Activated naive CD8-positive, alpha-beta T cell (primary cell): ENCODE results near the gene TMEM82.

ENCODE experiments used
- H3K27ac Mint-ChIP-seq: one replicate; pipeline ENCODE4 v1.8.0; 2021; ENCODE audit warnings: mixed read lengths
- H3K27me3 Mint-ChIP-seq: one replicate; pipeline ENCODE4 v1.8.0; 2021; ENCODE audit warnings: mixed read lengths
- H3K36me3 Mint-ChIP-seq: one replicate; pipeline ENCODE4 v1.8.0; 2021; ENCODE audit warnings: mixed read lengths
- H3K4me1 Mint-ChIP-seq: one replicate; pipeline ENCODE4 v1.8.0; 2021; ENCODE audit warnings: low read depth, mixed read lengths
- H3K4me3 Mint-ChIP-seq: one replicate; pipeline ENCODE4 v1.8.0; 2021; ENCODE audit warnings: mild to moderate bottlenecking, mixed read lengths
- H3K9me3 Mint-ChIP-seq: one replicate; pipeline ENCODE4 v1.8.0; 2021; ENCODE audit warnings: low read depth, mixed read lengths

The TMEM82 gene

DNA sequence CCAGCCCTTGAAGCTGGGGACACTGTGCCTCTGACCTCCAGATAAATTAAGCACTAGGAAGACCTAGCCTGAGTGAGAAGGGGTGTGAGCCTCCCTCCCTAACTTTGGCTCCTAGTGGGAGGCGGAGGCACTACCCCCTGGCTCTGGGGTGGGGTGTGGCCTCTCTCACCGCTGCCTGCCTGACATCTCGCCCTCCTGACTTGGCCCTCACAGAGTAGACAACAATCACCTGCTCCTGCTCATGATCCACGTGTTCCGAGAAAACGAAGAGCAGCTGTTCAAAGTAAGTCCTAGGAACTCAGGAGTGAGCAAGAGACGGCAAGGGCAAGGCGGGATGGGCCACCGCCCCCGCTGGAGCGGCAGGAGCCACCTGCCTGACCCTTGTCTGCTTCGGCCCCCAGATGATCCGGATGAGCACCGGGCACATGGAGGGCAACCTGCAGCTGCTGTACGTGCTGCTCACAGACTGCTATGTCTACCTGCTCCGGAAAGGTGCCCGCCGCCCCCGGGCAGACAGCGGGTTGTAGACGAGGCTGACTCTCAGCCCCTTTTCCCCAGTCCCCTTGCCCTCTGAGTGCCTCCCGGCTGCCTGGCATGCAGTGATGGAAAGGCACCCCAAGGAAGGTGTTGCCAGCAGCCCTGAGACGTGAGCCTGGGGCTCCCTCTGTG is 14.3 kb upstream of the TMEM82 start:
- no peak overlapping the region for H3K27ac Mint-ChIP-seq

DNA sequence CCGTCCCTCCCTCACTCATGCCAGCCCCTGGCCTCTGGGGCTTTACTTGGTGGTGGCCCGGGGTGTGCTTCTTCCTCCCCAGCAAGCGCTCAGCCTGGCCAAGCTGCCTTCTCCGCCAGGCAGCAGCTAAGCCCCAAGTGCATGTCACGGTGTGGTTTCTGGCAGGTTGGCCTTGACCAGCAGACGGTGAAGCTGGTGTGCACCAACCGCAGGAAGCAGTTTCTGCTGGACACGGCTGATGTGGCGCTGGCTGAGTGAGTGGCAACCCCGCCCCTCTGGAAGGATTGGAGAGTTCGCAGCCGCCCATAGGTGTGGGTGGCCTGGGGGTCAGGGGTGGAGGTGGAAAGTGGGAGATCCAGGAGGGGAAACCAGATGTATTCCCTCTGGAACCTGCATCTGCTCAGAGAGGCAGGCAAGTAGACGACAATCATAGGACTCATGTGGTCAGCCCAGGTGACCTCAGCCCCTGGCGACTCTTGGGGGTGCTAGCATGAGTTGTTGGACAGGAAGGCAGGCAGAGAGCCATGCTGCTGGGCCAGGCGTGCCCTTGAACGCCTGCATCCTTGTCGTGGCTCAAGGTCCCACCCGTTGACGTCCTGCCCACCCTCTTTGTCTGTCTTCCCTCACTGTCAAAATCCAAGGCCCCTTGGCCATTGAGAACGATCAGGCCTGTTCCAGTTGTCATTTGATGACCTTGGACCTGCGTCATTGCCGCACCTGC is 13.2 kb upstream of the TMEM82 start:
- Mint-ChIP-seq H3K27ac (no peak overlapping the region), H3K36me3 (no peaks in the 10 kb centered on the region)

More for the DNA sequence above, 14.3 kb upstream of the TMEM82 start:
- Mint-ChIP-seq H3K4me1 (no peaks in the 10 kb centered on the region), H3K27me3 (no peaks in the 10 kb centered on the region), H3K9me3 (no peaks in the 10 kb centered on the region), H3K36me3 (no peaks in the 10 kb centered on the region), H3K4me3 (no peak overlapping the region)

DNA sequence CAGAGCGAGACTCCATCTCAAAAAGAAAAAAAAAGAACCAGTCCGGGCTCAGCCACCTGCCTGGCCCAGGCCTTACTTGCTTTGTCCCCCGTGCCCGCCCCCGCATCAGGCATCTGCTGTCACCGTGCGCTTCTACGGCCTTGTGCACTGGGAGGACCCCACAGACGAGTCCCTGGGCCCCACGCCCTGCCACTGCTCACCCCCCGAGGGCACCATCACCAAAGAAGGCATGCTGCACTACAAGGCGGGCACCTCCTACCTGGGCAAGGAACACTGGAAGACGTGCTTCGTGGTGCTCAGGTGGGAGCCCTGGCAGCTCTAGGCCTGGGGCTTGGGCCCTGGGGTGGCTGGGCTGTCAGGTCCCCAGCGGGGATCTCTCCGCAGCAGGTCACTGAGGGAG is 11.9 kb upstream of the TMEM82 start:
- H3K4me3 Mint-ChIP-seq = no peak overlapping the region
- no peaks in the 10 kb centered on the region for H3K4me1 Mint-ChIP-seq
- no peaks in the 10 kb centered on the region for H3K27me3 Mint-ChIP-seq
- no peak overlapping the region for H3K27ac Mint-ChIP-seq
- no peaks in the 10 kb centered on the region for H3K9me3 Mint-ChIP-seq
- no peaks in the 10 kb centered on the region for H3K36me3 Mint-ChIP-seq

More for the DNA sequence above, 13.2 kb upstream of the TMEM82 start:
- Mint-ChIP-seq H3K4me3 (no peak overlapping the region), H3K4me1 (no peaks in the 10 kb centered on the region), H3K9me3 (no peaks in the 10 kb centered on the region), H3K27me3 (no peaks in the 10 kb centered on the region)

DNA sequence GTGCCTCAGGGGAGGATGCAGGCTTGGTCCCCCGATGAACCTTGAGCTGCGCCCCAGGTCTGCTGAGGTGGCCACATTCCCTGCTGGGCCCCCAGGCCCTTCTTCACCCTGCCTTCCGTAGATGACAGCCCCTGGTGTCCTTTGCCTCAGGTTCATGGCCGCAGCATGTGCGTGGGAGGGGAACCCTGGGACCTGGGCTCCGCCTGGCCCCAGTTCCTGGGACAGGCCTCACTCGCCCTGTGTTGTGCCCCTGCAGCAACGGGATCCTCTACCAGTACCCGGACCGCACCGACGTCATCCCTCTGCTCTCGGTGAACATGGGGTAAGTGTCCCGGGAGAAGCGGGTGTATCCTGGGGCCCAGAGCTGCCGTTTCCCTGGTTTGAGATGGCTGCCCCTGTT is 11.4 kb upstream of the TMEM82 start:
- Mint-ChIP-seq H3K9me3 (no peaks in the 10 kb centered on the region), H3K4me3 (no peak overlapping the region), H3K36me3 (no peaks in the 10 kb centered on the region), H3K27ac (no peak overlapping the region), H3K27me3 (no peaks in the 10 kb centered on the region), H3K4me1 (no peaks in the 10 kb centered on the region)

DNA sequence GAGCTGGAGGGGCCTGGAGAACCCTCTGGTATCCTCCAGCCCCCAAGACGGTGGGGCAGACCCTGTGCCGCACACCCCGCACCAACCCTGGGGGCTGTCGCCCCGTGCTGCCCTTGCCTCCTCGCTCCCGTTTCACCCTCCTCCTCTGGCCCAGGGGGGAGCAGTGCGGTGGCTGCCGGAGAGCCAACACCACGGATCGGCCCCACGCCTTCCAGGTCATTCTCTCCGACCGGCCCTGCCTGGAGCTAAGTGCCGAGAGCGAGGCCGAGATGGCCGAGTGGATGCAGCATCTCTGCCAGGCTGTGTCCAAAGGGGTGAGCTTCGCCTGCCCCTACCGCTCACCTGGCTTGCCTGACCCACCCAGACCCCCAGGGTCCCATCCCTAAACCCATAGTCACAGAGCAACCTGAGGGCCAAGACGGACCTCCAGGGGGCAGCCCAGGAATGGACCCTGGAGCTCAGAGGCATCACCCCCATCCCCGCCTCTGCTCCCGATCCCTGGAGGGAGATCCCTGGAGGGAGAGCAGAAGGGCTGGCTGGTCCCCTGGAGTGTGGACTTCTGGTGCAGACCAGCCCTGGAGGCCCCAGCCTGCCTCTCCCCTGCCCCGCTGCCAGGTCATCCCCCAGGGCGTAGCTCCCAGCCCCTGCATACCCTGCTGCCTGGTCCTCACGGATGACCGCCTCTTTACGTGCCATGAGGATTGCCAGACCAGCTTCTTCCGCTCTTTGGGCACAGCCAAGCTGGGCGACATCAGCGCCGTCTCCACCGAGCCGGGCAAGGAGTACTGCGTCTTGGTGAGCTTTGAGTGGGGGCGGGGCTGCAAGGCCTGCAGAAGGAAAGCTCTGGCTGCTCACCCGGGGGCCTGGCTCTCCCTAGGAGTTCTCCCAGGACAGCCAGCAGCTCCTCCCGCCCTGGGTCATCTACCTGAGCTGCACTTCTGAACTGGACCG is 10.3 kb upstream of the TMEM82 start:
- H3K4me1 Mint-ChIP-seq = no peaks in the 10 kb centered on the region
- no peak overlapping the region for H3K27ac Mint-ChIP-seq
- no peak overlapping the region for H3K4me3 Mint-ChIP-seq
- H3K9me3 Mint-ChIP-seq = no peaks in the 10 kb centered on the region
- no peaks in the 10 kb centered on the region for H3K27me3 Mint-ChIP-seq
- no peaks in the 10 kb centered on the region for H3K36me3 Mint-ChIP-seq

DNA sequence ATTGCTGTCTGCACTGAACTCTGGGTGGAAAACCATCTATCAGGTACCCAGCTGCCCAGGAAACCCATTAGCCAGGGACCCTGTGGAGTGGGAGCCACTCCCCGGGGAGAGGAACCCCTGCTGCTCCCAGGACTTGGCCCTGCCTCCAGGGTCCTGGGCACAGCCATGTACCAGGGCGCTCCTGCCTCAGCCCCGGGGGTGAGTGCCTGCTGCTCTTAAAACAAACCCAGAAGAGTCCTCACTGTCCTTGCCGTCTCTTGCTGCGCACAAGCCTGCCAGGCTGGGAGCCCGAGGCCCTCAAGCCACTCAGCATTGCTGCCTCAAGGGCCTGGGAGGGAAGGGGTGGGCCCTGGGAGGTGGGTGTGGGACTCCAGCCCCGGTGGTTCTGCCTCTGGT is 9.6 kb upstream of the TMEM82 start:
- Mint-ChIP-seq H3K9me3 (no peaks in the 10 kb centered on the region), H3K27me3 (no peaks in the 10 kb centered on the region), H3K4me3 (no peak overlapping the region), H3K4me1 (no peaks in the 10 kb centered on the region), H3K27ac (no peak overlapping the region), H3K36me3 (no peaks in the 10 kb centered on the region)

DNA sequence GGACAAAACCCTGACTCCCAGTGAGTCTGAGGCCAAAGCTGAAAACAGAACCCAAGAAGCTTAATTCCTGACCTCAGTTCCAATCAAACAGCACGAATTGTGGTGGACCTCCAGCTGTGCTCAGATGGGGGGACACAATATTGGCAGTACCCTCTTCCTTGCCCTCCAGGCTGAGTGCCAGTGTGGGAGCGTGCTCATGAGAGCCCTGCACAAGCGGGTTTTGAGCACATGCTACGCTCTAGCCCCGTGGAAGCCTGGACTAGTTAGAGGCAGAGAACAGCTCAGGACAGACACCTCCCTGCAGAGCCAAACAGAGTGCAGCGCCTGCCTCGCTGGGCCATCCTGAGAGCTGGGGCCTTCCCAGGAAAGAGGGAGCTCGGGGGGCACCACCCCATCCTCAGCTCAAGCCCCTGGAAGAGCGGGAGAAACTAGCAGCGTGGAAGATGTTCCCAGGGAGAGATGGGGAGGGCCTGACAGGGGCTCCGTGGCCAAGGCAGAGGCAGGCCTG is 9.0 kb upstream of the TMEM82 start:
- no peak overlapping the region for H3K4me3 Mint-ChIP-seq
- no peaks in the 10 kb centered on the region for H3K4me1 Mint-ChIP-seq
- no peaks in the 10 kb centered on the region for H3K27me3 Mint-ChIP-seq
- H3K36me3 Mint-ChIP-seq = no peaks in the 10 kb centered on the region
- H3K27ac Mint-ChIP-seq = no peak overlapping the region
- H3K9me3 Mint-ChIP-seq = no peaks in the 10 kb centered on the region

DNA sequence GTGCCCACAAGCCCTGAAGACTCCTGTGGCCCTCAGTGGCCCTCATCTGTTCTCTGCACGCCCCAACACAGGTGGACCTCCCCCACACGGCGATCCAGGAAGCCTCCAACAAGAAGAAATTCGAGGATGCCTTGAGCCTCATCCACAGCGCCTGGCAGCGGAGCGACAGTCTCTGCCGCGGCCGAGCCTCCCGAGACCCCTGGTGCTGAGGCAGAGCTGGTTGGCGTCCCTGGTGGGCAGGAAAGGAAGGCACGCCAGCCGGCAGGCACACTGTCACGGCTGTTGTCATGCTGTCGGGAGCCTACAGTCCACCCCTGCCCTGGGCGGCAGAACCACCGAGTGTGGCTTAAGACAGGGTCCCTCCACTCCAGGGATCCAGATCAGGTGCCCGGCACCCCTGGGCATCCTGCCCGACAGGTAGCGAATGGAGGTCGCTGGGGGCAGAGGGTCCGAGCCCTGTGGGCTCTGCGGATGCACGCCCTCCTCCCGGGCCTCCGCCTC is 8.5 kb upstream of the TMEM82 start:
- Mint-ChIP-seq H3K36me3 (no peaks in the 10 kb centered on the region), H3K9me3 (no peaks in the 10 kb centered on the region), H3K27ac (no peak overlapping the region), H3K4me1 (no peaks in the 10 kb centered on the region), H3K27me3 (no peaks in the 10 kb centered on the region), H3K4me3 (no peak overlapping the region)

DNA sequence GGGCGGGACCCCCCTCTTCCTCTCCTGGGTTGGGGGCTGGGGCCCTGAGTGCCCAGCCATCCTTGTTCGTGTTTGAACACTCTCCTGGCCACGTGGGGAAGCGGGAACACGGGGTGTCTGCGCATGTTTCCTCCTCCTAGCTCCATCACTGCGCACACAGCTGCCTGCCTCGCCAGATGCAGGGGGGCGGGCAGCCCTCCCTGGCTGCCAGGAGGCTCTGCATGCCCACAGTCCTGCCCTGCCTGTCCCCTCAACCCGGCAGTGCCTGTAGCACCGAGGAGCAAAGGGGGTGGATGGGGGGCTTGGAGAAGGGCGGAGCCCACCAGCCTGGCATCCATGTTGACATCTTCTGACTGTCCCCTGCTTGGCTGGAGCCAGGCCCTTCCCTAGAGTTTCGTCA is 8.0 kb upstream of the TMEM82 start:
- Mint-ChIP-seq H3K4me1 (no peaks in the 10 kb centered on the region), H3K4me3 (no peak overlapping the region), H3K27me3 (no peaks in the 10 kb centered on the region), H3K36me3 (no peaks in the 10 kb centered on the region), H3K9me3 (no peaks in the 10 kb centered on the region), H3K27ac (no peak overlapping the region)

DNA sequence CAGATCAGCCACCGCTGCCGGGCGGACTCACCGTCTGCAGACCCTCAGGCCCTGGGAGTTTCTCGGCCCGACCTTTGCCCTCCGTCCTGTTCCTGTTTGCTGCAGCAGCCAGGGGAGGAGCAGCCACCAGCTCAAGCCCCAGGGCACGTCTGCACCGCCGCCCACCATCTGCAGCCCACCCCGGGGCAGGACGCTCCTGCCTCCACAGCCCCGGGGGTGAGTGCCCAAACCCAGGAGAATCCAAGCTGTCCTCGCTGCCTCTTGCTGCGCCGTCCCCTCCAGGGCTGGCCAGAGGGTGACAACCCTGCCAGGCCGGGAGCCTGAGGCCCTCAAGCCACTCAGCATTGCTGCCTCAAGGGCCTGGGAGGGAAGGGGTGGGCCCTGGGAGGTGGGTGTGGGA is 7.4 kb upstream of the TMEM82 start:
- no peaks in the 10 kb centered on the region for H3K9me3 Mint-ChIP-seq
- H3K27ac Mint-ChIP-seq = no peak overlapping the region
- no peaks in the 10 kb centered on the region for H3K36me3 Mint-ChIP-seq

DNA sequence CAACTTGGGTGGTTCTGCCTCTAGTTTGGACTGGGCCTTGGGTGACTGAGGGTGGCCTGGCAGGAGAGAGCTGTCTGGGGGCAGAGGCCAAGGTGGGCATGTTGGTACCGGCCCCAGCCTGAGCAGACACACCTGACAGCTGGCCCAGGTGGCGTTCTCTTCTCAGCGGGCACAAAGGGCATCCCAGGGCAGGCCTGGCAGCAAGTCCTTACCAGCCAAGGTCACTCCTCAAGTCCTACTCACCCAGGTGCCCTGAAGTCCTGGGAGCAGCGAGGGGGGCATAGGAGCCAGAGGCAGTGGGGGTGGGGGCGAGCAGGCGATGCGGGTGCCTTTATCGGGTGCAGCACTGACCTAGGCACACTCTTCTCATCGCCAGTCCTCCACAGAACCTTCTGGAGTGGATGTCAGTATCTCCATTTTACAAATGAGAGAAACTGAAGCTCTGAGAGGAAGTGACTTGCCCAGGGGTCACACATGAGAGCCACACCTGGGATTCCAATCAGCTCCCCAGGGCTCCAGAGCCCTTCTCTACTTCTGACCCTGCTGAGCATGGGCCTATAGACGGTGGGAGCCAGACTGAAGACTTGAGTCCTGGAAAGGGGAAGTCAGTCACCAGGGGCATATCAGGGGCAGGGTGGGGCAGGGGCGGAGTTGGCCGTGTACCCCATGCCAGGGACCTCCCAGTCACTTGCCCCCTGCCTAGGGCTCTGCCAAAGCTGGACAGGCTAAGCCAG is 6.8 kb upstream of the TMEM82 start:
- Mint-ChIP-seq H3K27me3 (no peaks in the 10 kb centered on the region), H3K9me3 (no peaks in the 10 kb centered on the region), H3K4me3 (no peak overlapping the region), H3K4me1 (no peaks in the 10 kb centered on the region), H3K36me3 (no peaks in the 10 kb centered on the region), H3K27ac (no peak overlapping the region)

More for the DNA sequence above, 7.4 kb upstream of the TMEM82 start:
- no peak overlapping the region for H3K4me3 Mint-ChIP-seq
- no peaks in the 10 kb centered on the region for H3K4me1 Mint-ChIP-seq
- no peaks in the 10 kb centered on the region for H3K27me3 Mint-ChIP-seq

DNA sequence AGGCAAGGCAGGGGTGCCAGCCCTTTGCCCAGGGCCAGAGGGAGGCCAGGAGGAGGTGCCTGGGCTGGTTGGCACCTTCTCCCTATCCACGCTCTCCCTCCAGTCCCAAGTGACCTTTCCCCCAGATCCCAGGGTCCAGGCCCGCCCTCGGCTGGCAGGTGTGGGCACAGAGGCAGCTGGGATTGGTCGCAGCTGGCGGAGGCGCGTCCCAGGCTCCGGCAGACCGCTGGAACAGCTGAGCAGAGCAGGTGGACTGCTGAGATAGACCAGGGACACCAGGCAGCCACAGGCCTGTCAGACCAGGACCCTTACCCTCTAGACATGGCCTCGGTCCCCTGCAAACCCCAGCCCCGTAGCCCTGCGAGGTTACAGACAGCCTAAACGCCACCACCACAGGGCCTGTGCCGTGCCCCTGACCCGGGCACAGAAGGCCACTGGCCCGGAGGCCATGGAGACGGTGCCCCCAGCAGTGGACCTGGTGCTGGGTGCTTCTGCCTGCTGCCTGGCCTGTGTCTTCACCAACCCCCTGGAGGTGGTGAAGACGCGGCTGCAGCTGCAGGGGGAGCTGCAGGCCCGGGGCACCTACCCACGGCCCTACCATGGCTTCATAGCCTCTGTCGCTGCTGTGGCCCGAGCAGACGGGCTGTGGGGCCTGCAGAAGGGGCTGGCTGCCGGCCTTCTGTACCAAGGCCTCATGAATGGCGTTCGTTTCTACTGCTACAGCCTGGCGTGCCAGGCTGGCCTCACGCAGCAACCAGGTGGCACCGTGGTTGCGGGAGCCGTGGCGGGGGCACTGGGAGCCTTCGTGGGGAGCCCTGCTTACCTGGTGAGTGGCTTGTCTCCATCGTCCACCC is 6.0 kb upstream of the TMEM82 start, which contains the start of gene SLC25A34:
Gene SLC25A34, plus strand, starts transcription at position 221 of the 854 bp plus-strand sequence. Its CDS starts 228 bp downstream, at position 449.
- Mint-ChIP-seq H3K9me3 (no peaks in the 10 kb centered on the region), H3K4me1 (peaks cover 1% of the 10 kb centered on the region), H3K4me3 (no peak within 1 kb of the TSS), H3K27me3 (no peaks in the 10 kb centered on the region), H3K27ac (no peak within 1 kb of the TSS), H3K36me3 (no peaks in the 10 kb centered on the region)

DNA sequence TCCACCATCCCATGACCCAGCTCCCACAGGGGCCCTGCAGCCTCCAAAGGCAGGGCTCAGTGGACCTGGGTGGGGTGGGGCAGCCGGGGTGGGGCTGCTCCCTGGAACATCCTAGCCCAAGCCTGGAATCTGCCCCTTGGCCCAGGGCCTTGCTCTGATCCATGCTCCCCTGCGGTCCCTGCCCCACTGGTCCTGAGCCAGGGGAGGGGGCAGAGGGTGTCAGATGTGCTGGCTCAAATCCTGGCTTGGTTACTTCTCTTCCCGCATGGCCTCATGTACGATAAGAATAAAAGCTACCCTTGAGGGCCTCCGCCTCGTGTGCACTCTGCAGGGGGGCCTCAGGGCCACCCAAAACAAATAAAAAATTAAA is 5.4 kb upstream of the TMEM82 start:
- no peak overlapping the region for H3K4me3 Mint-ChIP-seq
- peaks cover 3% of the 10 kb centered on the region for H3K4me1 Mint-ChIP-seq
- H3K27ac Mint-ChIP-seq = no peak overlapping the region
- no peaks in the 10 kb centered on the region for H3K9me3 Mint-ChIP-seq
- no peaks in the 10 kb centered on the region for H3K36me3 Mint-ChIP-seq
- H3K27me3 Mint-ChIP-seq = no peaks in the 10 kb centered on the region
